GM19238 (cell line): ENCODE measurements around the gene CLK3.

Experiments used
- DNase-seq: peaks from one replicate; pipeline ENCODE4 v3.0.0; 2011; ENCODE audit warnings: low spot score; ENCODE audit not compliant: insufficient read length

Gene CLK3

DNA sequence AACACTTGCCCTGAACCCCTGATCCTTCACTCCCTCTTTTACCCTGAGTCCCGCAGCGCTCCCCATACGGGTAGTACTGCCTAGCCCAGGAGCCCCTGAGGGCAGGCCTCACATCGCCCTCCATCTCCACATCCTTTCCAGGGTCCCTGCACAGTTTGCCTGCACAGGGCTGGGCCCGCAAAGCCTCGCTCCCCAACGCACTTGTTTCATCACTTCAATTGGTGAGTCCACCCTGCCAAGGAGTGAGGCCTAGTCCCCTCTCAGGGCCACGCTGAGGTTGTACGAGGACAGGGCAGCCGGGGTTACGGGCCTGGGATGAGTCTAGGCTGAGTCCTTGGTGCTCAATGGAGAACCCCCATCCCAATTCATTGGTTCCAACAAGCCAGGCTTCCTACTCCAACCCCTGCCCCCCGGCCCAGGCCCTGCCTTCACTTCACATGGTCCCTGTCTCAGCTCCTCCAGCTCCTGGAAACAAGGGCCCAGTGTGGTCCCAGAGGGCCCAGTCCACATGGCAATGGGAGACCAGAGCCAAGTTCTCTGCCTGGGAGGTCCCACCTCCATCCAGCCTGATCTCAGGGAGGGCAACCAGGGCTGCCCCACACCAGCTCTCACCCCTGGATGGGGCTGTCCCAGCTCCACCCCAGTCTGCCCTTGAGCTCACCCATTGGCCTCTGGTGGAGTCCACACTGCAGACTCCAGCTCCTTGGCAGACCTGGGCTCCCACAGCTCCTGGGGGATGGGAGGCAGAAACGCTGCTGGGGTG is 12.4 kb upstream of the CLK3 start:
- no peak for DNase-seq

DNA sequence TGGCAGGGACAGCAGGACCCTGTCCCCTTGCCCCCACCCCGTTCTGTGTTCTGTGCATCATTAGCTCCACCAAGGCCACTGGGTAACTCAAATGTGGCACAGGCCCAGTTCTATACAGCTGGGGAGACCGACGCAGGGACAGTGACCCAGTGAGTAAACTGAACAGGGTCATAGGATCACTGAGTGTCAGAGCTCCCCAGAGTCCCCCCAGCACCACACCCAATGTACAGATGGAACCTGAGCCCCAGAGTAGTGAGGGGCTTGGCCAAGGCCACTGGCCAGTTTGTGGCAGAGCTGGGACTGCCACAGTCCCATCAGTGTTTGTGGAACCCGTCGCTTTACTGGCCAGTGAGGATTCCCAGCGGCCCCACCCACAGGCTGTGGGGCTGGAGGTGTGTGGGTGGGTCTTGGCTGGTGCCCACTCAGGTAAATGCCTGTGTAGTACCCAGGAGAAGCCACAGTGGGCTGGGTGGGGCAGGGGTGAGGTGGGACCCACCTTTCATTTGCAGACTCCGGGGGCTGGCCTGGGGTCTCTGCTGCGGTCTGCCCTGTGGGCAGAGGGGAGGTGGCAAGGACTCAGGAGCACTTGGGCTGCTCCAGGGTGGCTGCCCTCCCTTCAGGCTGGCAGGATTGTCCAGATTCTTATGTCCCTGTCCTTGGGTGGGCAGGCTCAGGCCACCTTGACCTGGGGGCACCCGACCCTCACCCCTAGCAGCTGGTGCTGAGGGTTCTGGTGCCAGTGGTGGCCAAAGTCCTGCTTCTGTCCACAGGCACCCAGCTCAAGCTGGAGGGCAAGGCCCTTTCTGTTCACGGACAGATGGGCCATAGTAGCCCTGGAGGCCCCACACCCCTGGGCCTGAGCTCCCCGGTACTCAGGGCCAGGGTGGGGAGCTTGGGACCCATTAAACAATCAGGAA is 11.6 kb upstream of the CLK3 start:
- DNase-seq, result no peak

DNA sequence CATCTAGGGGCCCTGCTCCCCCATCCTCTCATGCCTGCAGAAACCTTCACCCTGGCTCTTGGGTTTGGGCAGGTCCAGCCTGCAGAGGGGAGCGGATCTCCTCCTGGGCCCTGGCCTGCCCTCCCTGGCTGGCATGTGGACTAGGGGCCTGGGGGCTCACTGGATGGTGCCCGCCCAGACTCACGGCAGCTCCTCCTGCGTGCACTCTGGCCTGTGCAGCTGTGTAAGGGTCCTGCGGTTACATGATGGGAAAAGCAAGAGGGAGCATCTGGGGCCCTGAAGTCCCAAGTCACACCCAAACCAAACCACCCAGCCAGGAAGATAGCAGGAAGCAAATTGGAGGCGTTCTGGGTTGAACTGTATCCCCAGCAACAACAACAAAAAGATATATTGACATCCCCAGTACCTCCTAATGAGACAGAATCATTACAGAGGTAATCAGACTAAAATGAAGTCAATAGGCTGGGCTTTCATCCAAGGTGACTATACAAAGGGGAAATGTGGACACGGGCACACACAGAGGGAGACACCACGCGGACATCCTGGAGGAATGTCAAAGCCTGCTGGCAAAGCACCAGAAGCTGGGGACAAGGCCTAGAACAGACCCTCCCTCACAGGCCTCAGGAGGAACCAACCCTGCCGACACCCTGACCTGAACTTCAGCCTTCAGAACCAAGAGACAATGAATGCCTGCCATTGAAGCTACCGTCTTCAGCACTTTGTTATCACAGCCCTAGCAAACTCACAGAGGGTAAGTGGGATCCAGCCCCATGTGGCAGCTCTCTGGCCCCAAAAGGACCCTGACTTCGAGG is 10.4 kb upstream of the CLK3 start:
- no peak for DNase-seq

DNA sequence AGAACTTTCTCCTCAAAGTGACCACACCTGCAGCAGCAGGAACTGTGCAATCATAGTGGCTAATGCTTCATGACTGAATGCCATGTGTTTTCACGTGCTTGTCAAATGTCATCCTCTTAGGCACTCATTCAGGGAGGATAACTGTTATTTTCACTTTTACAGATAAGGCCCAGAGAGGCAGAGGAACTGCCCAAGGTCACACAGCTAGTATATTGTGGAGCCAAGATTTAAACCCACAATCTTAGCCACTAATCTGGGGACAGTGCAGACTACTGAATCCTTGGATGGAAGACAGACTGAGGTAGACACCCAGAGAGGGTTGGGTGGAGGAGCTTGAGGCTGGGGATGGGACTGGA is 9.9 kb upstream of the CLK3 start:
- no peak for DNase-seq

DNA sequence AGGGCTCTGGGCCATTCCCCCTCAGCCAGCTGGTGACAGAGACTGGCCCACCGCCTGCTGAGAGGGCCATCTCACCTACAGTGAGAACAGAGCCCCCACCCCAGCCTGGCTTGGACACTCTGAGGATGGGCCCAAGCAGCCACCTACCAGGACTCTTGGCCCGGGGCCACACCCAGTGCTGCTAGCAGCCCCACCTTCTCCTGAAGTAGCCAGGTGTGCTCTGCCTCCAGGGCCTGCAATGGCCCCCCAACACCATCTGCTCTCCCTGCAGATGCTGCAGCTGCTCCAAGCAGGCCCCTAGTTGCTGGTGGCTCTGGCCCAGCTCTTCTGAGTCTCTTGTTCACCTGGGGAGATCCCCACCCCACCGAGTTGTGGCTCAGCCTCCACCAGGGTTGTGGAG is 6.8 kb upstream of the CLK3 start:
- DNase-seq, result no peak

DNA sequence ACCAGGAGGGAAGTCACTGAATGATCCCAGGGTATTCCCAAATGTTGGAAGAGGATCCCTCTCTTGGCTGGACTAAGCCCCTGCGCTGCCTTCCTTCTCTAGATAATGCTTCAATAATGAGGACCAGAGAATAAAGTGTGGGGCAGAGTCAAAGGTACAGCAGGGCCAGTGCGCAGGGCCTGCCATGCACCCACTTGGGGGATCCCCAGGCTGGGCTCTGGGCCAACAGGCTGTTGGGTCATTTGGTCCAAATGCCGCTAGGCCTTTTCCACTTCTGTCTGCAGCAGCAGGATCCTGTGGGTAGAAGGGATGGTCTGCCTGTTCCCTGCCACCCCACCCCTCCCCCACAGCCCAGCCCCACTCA is 5.7 kb upstream of the CLK3 start:
- no peak for DNase-seq

DNA sequence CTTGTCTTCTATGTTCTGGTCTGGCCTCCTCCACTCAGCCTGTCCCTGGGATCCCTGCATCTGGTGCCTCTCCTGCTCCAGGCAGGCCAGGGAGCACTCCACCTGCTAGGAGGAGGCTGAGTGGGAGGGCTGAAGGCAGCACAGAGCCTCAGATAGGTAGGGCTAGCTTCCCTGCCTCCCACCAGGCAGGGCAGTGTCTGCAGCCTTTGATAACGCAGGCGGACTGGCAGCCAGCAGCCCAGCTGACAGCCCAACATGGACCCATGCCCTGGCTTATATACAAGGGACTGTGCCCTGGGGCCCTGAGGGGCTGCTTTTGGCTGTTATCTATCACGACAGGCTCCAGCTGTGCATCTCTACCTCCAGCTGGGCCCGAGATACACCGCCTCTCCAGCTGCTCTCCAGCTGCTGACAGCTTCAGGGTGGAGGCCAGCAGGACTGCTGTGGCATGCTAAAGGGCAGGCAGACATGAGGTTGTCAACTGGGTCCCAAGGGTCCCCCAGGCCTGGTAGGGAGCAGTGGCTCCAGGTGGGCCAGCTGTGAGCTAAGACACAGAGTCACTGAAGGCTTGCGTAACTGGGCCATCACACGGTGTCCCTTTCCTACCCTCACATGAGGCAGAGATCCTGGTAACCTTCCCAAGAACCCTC is 5.2 kb upstream of the CLK3 start:
- no peak for DNase-seq

DNA sequence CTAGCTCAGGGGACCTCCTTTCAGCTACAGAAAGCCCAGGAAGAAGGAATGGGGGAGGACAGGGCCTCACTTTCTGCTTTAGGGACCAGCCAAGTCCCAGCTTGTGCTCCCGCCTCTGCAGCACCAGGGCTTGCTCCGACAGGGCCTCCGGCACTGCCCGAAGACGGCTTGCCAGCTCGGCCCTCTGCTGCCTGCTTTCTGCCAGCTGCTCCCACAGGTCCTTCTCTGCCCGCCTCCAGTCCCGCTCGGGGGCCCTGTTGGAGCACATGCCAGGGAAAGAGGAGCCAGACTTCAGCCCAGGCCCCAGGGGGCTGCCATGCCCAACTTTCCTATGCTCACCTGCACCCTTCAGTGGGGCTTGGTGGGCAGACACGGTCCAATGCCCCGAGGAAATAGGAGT is 4.3 kb upstream of the CLK3 start:
- DNase-seq, result no peak

DNA sequence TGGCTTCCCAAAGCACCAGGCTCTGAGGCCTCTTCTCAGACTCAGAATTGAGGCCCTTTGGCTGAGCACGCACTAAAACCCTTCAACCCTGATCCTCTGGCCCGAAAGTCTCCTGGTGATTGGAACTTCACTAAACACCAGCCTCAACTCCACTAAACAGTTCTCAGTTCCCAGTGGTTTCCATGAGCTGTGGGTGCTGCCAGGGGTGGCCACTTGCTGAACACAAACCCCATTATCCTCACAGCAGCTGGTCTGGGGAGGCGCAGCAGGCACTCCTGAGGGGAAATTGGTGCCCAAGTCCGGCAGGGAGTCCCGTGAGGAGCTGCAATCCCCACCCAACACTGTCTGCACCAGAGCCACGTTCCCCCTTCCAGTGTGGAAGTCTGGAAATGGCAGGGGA is 3.8 kb upstream of the CLK3 start:
- no peak for DNase-seq

DNA sequence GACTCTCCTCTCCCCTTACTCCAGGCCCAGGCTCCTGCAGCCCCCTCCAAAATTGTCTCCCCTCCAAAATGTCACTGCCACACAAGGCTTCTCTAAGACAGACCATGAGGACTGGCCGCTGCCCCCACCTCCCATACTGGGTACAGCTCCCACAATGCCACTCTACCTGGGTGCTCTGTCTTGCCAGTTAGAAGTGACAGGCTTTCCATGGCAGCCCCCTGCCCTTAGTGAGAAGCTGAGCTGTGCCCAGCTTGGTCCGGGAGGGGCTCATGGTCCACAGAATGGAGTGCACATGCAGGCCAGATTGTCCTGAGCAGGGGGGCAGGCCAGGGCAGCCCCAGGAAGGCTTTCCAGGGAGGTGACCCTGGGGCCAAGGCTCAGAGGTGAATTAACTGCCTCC is 3.0 kb upstream of the CLK3 start:
- no peak for DNase-seq

DNA sequence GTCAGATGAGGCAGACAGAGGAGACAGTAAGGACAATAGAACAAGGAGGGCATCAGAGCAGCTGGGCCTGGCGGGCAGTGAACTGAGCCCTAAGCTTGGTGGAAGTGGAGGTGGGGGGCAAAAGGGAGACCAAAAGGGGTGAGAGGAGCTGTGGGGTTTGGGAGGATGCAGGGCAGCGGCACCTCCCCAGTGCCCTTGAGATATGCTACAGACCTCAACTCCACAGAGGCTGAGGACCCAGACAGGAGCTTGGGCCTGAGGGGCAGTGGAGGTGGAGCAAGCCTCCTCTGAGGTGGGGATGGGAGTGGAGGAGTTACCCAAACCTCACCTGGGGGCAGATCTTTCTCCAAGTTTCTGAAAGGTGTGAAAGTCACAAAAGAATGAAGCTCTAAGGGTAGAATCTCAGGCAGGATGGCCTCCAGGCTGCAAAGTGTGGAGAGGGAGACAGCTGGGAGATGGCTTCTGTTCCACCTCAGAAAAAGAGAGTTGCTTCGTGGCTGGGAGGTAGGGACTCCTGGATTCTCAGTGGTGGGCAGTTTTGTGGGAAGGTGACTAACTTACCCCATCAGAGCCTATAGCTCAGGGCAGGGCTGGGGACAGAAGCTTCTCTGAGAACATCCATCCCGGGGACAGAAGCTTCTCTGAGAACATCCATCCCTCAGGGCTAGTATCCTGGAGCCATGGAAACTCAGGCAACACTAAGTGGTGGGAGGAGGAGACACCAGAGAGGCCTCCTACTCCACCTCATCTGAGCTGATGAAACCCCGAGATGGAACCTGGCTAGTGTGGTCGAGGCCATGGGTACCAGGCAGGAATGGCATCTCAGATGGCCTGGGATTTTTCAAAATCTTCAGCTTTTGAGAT is 2.3 kb upstream of the CLK3 start:
- DNase-seq, result no peak

DNA sequence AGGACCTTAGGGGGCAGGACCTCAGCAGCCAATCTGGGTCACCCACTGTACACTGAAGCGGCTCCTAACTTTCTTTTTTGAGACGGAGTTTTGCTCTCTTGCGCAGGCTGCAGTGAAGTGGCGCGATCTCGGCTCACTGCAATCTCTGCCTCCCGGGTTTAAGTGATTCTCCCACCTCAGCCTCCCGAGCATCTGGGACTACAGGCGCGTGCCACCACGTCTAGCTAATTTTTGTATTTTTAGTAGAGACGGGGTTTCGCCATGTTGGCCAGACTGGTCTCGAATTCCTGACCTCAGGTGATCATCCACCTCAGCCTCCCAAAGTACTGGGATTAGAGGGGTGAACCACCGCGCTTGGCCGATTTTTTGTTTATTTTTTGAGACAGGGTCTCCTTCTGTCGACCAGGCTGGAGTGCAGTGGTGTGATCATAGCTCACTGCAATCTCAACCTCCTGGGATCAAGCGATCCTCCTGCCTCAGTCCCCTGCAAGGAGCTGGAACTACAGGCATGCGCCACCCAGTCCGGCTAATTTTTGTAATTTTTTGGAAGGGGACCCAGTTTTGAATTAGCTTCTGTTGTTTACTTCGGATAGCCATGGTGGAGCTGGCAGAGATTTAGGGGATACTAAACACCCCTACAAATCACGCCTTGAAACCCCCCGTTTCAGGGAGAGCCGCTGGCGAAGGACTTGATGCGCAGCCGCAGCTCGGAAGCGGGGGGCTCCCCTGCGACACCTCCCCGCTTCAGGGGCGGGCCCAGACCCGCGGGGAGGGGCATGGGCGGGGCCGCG is 1.5 kb upstream of the CLK3 start:
- DNase-seq, result peak; percentile 96

DNA sequence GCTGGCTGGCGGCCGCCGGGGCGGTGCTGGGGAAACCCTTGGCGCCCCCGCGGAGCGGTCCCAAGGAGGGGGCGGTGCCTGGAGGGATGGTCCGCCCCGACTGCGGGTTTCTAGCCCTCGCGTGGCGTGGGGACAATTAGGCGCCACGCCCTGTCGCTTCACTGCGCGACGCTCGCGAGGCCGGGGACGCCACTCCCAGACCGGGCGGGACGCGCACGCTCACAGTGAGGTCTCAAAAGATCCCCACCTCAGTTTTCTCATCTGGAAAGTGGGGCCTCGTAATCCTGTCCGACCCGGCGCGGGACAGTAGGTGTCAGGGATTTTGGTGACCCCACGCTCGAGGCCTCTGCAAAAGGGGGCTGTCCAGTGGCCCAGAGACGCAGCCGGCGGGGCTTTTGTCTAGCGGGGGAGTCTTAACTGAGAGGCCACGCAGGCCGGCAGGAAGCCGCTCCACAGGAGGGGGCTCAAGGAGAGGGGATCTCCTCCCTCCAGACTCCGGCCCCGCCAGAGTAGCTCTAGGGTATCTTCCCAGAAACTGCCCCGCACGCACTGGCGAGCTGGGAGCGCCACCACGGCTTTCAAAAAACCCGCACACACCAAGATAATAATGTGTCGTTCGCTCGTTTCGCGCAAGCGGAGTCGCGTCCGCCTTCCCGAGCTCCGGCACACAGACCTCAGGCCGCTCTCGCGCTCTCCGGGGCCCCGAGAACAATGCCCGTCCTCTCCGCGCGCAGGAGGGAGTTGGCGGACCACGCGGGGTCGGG is 710 bp upstream of the CLK3 start:
- peak; percentile 52 for DNase-seq

DNA sequence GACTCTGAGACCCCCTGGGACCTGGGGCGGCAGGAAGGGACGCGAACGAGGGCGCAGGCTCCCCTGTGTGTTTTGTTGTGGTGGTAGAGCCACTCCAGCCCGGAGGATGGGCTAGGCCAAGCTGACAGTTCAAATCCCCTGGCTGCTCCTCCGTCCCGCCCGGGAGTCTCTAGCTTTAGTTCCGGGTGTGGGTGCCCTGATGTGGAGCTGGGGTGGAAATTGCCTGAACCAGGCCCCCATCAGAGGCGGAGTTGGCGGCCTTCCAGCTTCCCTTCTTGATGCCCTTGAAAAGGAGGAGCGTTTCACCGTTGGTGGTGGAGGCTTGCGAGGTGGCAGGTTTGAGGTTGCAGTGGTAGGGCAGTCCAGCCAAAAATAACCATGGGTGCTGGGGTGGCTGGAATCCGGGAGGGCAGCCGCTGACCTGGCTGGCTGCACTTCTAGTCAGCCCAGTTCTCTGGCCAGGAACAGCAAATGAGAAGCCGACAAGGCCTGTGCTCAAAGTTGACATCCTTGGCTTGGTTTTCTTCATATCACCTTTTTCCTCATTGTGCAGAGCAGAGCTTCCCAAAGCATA is 817 bp downstream of the CLK3 start:
- DNase-seq, result peak; percentile 44

DNA sequence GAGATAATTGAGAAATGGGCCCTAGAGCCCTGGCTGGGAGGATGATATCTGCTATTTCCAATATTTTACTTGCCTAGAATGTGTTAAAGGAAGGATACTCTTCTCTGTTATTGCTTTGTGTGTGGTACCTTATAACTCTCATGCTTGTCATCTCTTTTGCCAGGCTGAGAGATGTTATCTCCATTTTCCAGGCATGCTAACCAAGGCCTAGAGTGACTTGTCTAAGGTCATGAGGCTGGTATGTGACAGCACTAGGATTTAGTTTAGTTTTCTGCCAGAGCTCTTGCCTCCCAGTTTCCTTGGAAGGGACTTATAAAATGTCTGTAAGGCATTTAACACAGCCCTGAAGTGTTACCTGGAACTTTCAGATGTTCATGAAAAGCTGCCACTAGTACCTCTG is 1.4 kb downstream of the CLK3 start:
- DNase-seq, result no peak

DNA sequence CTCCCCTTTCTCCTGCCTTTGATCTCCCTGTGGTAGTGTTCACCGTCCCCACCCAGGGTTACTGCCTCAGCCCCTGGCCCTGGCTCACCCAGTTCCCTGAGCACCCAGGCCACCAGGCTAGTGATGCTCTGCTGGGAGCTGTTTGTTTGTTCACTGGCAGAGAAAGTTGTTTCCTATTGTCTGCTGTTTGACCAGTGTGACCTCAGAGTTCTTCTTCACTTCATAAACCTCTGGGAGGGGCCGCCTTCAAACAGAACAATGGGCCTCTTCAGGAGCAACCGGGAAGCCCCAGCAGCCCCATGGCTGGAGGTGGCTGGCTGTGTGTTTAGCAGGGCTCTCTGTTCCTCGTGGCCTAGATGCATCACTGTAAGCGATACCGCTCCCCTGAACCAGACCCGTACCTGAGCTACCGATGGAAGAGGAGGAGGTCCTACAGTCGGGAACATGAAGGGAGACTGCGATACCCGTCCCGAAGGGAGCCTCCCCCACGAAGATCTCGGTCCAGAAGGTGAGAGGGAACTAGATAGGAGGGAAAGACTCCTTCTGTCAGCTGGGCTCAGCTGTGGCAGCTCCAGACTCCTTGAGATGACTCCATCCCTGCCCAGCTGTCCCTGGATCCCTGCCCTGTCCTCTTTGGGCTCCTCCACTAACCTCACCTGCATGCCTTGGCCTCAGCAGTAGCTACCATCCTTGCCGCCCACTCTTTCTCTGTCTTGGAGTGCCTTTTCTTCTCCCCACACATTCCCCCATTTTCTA is 3.4 kb downstream of the CLK3 start:
- no peak for DNase-seq

DNA sequence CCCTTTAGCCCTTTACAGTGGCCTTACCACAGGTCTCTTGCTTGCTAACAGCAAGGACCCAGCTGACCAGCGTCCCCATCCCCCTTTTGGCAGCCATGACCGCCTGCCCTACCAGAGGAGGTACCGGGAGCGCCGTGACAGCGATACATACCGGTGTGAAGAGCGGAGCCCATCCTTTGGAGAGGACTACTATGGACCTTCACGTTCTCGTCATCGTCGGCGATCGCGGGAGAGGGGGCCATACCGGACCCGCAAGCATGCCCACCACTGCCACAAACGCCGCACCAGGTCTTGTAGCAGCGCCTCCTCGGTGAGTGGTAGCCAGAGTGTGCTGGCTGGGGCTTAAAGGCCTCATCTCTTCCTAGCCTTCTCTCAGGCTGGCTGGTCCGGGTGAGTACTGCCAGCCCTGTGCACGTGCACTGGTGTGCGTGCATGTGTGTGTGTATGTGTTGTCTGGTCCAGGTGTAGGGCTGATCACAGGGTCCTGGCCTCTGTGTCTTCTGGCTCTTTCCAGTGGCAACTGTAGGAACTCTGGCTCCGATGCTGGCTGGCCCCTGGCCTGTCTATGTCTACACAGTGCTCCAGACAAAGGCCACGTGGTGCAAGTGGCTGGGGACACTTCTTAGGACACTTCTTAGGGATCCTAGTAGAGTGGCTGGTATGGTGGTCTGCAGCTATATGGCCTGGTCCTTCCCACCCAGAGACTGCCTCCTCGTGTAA is 4.4 kb downstream of the CLK3 start:
- DNase-seq, result no peak
